Uterus (tissue), 2 donors: ENCODE data around the gene RAD51AP1.

ENCODE experiments used
- POLR2A ChIP-seq, 2 donors: fragments of 450-650 bp; IDR thresholded peaks; one replicate each; pipeline ENCODE4 v1.6.1; 2016; ENCODE audit warnings: antibody characterized with exemption in 2 of 2, mild to moderate bottlenecking in 1 of 2, moderate library complexity in 1 of 2
- TF ChIP-seq, protein P1 (sequence below), 4 experiments: fragments of 200-600 bp in 2 of 4; fragments of 450-650 bp in 2 of 4; sonication (generic) in 2 of 4; IDR thresholded peaks; one replicate each; pipeline ENCODE4 v1.5.1; 2016 to 2019; ENCODE audit warnings: antibody characterized with exemption in 4 of 4, mild to moderate bottlenecking in 2 of 4, moderate library complexity in 1 of 4

DNA sequence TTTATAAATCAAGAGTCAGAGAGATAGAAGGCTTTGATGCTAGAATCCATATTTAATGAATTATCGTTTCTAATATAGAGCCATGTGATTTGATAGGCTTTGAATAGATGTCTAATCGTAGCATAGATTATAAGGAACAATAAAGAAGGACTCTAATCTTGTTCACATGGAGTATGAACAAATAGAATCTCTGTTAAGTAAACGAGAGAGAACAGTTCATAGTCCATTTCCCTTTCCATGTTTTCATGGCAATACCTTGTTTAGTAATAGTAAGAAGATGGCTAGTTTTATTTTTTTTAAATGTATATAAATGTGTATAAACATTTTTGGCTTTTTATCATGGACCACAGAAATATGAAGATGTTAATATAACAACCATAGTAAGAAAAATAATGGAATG, 32.3 kb upstream of the RAD51AP1 start:
- TF ChIP-seq, protein P1, sequence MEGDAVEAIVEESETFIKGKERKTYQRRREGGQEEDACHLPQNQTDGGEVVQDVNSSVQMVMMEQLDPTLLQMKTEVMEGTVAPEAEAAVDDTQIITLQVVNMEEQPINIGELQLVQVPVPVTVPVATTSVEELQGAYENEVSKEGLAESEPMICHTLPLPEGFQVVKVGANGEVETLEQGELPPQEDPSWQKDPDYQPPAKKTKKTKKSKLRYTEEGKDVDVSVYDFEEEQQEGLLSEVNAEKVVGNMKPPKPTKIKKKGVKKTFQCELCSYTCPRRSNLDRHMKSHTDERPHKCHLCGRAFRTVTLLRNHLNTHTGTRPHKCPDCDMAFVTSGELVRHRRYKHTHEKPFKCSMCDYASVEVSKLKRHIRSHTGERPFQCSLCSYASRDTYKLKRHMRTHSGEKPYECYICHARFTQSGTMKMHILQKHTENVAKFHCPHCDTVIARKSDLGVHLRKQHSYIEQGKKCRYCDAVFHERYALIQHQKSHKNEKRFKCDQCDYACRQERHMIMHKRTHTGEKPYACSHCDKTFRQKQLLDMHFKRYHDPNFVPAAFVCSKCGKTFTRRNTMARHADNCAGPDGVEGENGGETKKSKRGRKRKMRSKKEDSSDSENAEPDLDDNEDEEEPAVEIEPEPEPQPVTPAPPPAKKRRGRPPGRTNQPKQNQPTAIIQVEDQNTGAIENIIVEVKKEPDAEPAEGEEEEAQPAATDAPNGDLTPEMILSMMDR (IDR thresholded peaks at IDR 0.05), result no peak
- TF ChIP-seq POLR2A (IDR thresholded peaks at IDR 0.05), result no peak
